Loucy (cell line): ENCODE data around the gene CDYL2.

Source experiments
- EZH2phosphoT487 ChIP-seq: fragments of 200-600 bp; IDR thresholded peaks from 2 replicates; pipeline ENCODE4 v1.6.1; 2018; ENCODE audit warnings: antibody characterized with exemption, mild to moderate bottlenecking, moderate library complexity, borderline replicate concordance
- TF ChIP-seq, protein P1 (sequence below): fragments of 200-600 bp; sonication (generic); conservative IDR thresholded peaks from 2 replicates; pipeline ENCODE4 v1.5.1; 2014; ENCODE audit warnings: mild to moderate bottlenecking, antibody characterized with exemption, low read length

GRCh38 chr16:80620736-80621605 is 183.4 kb downstream of the CDYL2 start:
- TF ChIP-seq, protein P1, sequence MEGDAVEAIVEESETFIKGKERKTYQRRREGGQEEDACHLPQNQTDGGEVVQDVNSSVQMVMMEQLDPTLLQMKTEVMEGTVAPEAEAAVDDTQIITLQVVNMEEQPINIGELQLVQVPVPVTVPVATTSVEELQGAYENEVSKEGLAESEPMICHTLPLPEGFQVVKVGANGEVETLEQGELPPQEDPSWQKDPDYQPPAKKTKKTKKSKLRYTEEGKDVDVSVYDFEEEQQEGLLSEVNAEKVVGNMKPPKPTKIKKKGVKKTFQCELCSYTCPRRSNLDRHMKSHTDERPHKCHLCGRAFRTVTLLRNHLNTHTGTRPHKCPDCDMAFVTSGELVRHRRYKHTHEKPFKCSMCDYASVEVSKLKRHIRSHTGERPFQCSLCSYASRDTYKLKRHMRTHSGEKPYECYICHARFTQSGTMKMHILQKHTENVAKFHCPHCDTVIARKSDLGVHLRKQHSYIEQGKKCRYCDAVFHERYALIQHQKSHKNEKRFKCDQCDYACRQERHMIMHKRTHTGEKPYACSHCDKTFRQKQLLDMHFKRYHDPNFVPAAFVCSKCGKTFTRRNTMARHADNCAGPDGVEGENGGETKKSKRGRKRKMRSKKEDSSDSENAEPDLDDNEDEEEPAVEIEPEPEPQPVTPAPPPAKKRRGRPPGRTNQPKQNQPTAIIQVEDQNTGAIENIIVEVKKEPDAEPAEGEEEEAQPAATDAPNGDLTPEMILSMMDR: no peak
- no peak for TF ChIP-seq EZH2phosphoT487
